K562 (cell line): ENCODE results near the gene NAT10. TPM values are rescaled to one million over a fixed set of nuclear protein-coding genes. Genes with fewer than 3 reads are reported as not detected.

Experiments used
- ATAC-seq: fragments of 200-7000 bp; cut with Tn5 transposase; 3 replicates; pipeline ENCODE4 v1.9.1; 2020; ENCODE audit warnings: moderate library complexity
- BruUV-seq: library from RNA; stranded (reverse); fragments of 400-500 nt; replicated peaks from 2 replicates; lab custom pipeline; 2021; lab: Mats Ljungman, UMichigan
- CTCF ChIA-PET: fragments of 300-600 bp; formaldehyde crosslinking; extraction: SDS; loops from one replicate; lab custom pipeline; 2021; ENCODE audit warnings: low intra/inter-chr PET ratio; lab: Yijun Ruan, JAX
- POLR2A ChIA-PET: fragments of 300-600, 350-650 bp; sonication (Branson Sonifier 250); formaldehyde crosslinking; extraction: SDS; loops from one replicate; lab custom pipeline; 2021; ENCODE audit warnings: antibody characterized with exemption, inconsistent platforms; lab: Yijun Ruan, JAX
- DNase-seq, 4 experiments: peaks; one replicate each; pipeline versions ENCODE4 v3.0.0 to v3.0.0-alpha.2; 2011 to 2018; ENCODE audit warnings: low spot score in 3 of 4, mixed read lengths in 3 of 4; ENCODE audit errors: extremely low read depth in 1 of 4
- FAIRE-seq: peaks from 2 replicates; lab custom pipeline; 2011; peaks lifted over from hg19 to GRCh38; lab: Jason Lieb, UNC
- H2AFZ ChIP-seq: 2 replicates; pipeline ENCODE4 v1.6.0; 2011; ENCODE audit warnings: low read depth, low read length, control low read depth, inconsistent platforms
- H3K27ac ChIP-seq: fragments of 200-600 bp; 3 replicates; pipeline ENCODE4 v1.8.0; 2011; ENCODE audit warnings: low read depth, mild to moderate bottlenecking, control low read depth, inconsistent platforms, low read length, moderate library complexity, mixed read lengths; ENCODE audit errors: extremely low read depth
- H3K27me3 ChIP-seq, 2 experiments: fragments of 300-600 bp in 1 of 2; 2 replicates in 1 of 2; 3 replicates in 1 of 2; pipeline versions ENCODE4 v1.6.0 to v1.8.0; 2011; ENCODE audit warnings: inconsistent platforms in 2 of 2, low read length in 2 of 2, mild to moderate bottlenecking in 1 of 2, mixed read lengths in 1 of 2, moderate library complexity in 1 of 2; ENCODE audit not compliant: control insufficient read depth in 2 of 2, insufficient read depth in 2 of 2
- H3K36me3 ChIP-seq: fragments of 300-600 bp; 3 replicates; pipeline ENCODE4 v1.8.0; 2011; ENCODE audit warnings: mild to moderate bottlenecking, low read length, inconsistent platforms; ENCODE audit not compliant: control insufficient read depth, insufficient read depth
- H3K4me1 ChIP-seq, 2 experiments: fragments of 200-600 bp in 1 of 2; replicated peaks in 1 of 2; 2 replicates in 1 of 2; 3 replicates in 1 of 2; pipeline versions ENCODE4 v1.5.1 to v1.8.0; 2011; ENCODE audit warnings: inconsistent platforms in 2 of 2, low read length in 2 of 2, mild to moderate bottlenecking in 1 of 2, mixed read lengths in 1 of 2, moderate library complexity in 1 of 2; ENCODE audit not compliant: control insufficient read depth in 2 of 2, insufficient read depth in 2 of 2
- H3K4me2 ChIP-seq: 2 replicates; pipeline ENCODE4 v1.6.1; 2011; ENCODE audit warnings: low read length, control low read depth, inconsistent platforms, mixed read lengths; ENCODE audit not compliant: insufficient read depth
- H3K4me3 ChIP-seq: fragments of 200-600 bp; sonication (generic), shearing (Covaris generic); 2 replicates; pipeline ENCODE4 v1.5.1; 2016; ENCODE audit warnings: control low read depth, inconsistent platforms
- H3K79me2 ChIP-seq: fragments of 200-600 bp; 3 replicates; pipeline ENCODE4 v1.8.0; 2011; ENCODE audit warnings: low read length, inconsistent platforms; ENCODE audit not compliant: control insufficient read depth, insufficient read depth
- H3K9ac ChIP-seq, 2 experiments: 2 replicates each; pipeline versions ENCODE4 v1.6.0 to v1.6.1; 2011; ENCODE audit warnings: low read depth in 2 of 2, low read length in 2 of 2, control low read depth in 1 of 2, inconsistent platforms in 1 of 2, mild to moderate bottlenecking in 1 of 2, mixed read lengths in 1 of 2; ENCODE audit not compliant: insufficient read depth in 1 of 2
- H3K9me1 ChIP-seq: one replicate; pipeline ENCODE4 v1.6.0; 2011; ENCODE audit warnings: inconsistent platforms, mild to moderate bottlenecking, low read length, moderate library complexity; ENCODE audit not compliant: control insufficient read depth, insufficient read depth
- H3K9me3 ChIP-seq: replicated peaks from 2 replicates; pipeline ENCODE4 v1.5.1; 2011; ENCODE audit warnings: low read depth, low read length, inconsistent platforms; ENCODE audit not compliant: control insufficient read depth, insufficient read depth
- H4K20me1 ChIP-seq: replicated peaks from 2 replicates; pipeline ENCODE4 v1.6.1; 2011; ENCODE audit warnings: low read length, inconsistent platforms, mixed read lengths; ENCODE audit not compliant: control insufficient read depth, insufficient read depth
- BRCA1 ChIP-seq, 2 experiments: fragments of 450-650 bp in 1 of 2; sonication (generic) in 1 of 2; formaldehyde crosslinking in 1 of 2; IDR thresholded peaks; 2 replicates each; pipeline versions ENCODE4 v1.5.0 to v1.6.1; 2017 to 2020; ENCODE audit warnings: mild to moderate bottlenecking in 1 of 2, missing genetic modification reagents in 1 of 2
- CCNT2 ChIP-seq: IDR thresholded peaks from 2 replicates; pipeline ENCODE4 v1.6.1; 2011; ENCODE audit warnings: borderline replicate concordance, low read depth, mild to moderate bottlenecking, moderate library complexity, mixed read lengths, low read length; ENCODE audit not compliant: insufficient read length; ENCODE audit errors: extremely low read depth
- CHD2 ChIP-seq: IDR thresholded peaks from 2 replicates; pipeline ENCODE4 v1.6.1; 2011; ENCODE audit warnings: low read depth, low read length
- EHMT2 ChIP-seq: fragments of 450-650 bp; IDR thresholded peaks from 2 replicates; pipeline ENCODE4 v1.6.1; 2018; ENCODE audit warnings: antibody characterized with exemption
- FOXP1 ChIP-seq: sonication (generic); formaldehyde crosslinking; IDR thresholded peaks from 2 replicates; pipeline ENCODE4 v1.8.0; 2022; ENCODE audit warnings: mild to moderate bottlenecking, missing genetic modification reagents
- KDM2B ChIP-seq: fragments of 250-450 bp; sonication (Bioruptor Pico); IDR thresholded peaks from 2 replicates; pipeline ENCODE4 v1.8.0; 2021; ENCODE audit warnings: mild to moderate bottlenecking, moderate library complexity
- PRPF4 ChIP-seq: fragments of 200-400 bp; formaldehyde crosslinking; IDR thresholded peaks from one replicate; pipeline ENCODE4 v1.6.1; 2017; ENCODE audit warnings: low read length, low read depth, mild to moderate bottlenecking; ENCODE audit not compliant: insufficient read depth, poor library complexity, severe bottlenecking
- PTBP1 ChIP-seq: fragments of 200-400 bp; formaldehyde crosslinking; IDR thresholded peaks from 2 replicates; pipeline ENCODE4 v1.6.1; 2017; ENCODE audit warnings: low read depth, low read length
- SAFB ChIP-seq: fragments of 200-400 bp; formaldehyde crosslinking; IDR thresholded peaks from 2 replicates; pipeline ENCODE4 v1.6.1; 2017; ENCODE audit warnings: low read depth, low read length, borderline replicate concordance
- SRF ChIP-seq, 2 experiments: fragments of 250-450, 450-650 bp in 1 of 2; sonication (Bioruptor Pico) in 1 of 2; sonication (generic) in 1 of 2; formaldehyde crosslinking; IDR thresholded peaks; 2 replicates each; pipeline versions ENCODE4 v1.5.0 to v1.5.1; 2020 to 2022; ENCODE audit warnings: mild to moderate bottlenecking in 1 of 2, missing genetic modification reagents in 1 of 2
- TAL1 ChIP-seq: fragments of 450-650 bp; IDR thresholded peaks from 2 replicates; pipeline ENCODE4 v1.6.1; 2016; ENCODE audit warnings: mild to moderate bottlenecking
- TGIF2 ChIP-seq: sonication (generic); formaldehyde crosslinking; IDR thresholded peaks from 2 replicates; pipeline ENCODE4 v1.8.1; 2022; ENCODE audit warnings: mild to moderate bottlenecking, missing genetic modification reagents, moderate library complexity
- ZFP1 ChIP-seq: fragments of 450-650 bp; formaldehyde crosslinking; IDR thresholded peaks from 2 replicates; pipeline ENCODE4 v1.4.0; 2020; ENCODE audit warnings: mild to moderate bottlenecking, mixed read lengths
- ZNF644 ChIP-seq: fragments of 200-800 bp; sonication (Bioruptor generic); IDR thresholded peaks from 2 replicates; pipeline ENCODE4 v1.6.1; 2016; ENCODE audit warnings: low read depth, missing genetic modification characterization, missing compliant biosample characterization
- ZNF717 ChIP-seq: fragments of 250-450 bp; sonication (Bioruptor Pico); IDR thresholded peaks from 2 replicates; pipeline ENCODE4 v1.5.0; 2021
- WGBS: fragments of 100-300 bp; shearing (Covaris generic); methylation state at CpG from one replicate; pipeline ENCODE4 v1.1.6; 2016; ENCODE audit warnings: low coverage, mixed read lengths; ENCODE audit not compliant: insufficient coverage; ENCODE audit errors: missing lambda C conversion rate; 5-methylcytosine and 5-hydroxymethylcytosine counted together
- in situ Hi-C: fragments of 300-500 bp; cut with MboI; formaldehyde crosslinking; loops from 4 replicates; pipeline ENCODE4 v1.15.0; 2018; ENCODE audit warnings: inconsistent platforms, mixed read lengths
- intact Hi-C: fragments of 100-400 bp; cut with micrococcal nuclease; formaldehyde crosslinking; loops from 2 replicates; pipeline ENCODE4 v1.14.2; 2022
- polyA plus RNA-seq, 8 experiments: library from polyadenylated mRNA; depleted of rRNA in 4 of 8; stranded (reverse) in 5 of 8; unstranded in 3 of 8; fragments of >200 nt; fragmentation: Nextera tagmentation in 2 of 8; fragmentation: Illumina TruSeq in 1 of 8; extraction: Ambion mirVana in 2 of 8; extraction: Trizol in 1 of 8; gene quantifications; 2 replicates each; pipeline versions ENCODE4 v1.2.1 to v1.2.3, GENCODE V29; 2011 to 2014; ENCODE audit warnings: inconsistent platforms in 1 of 8, missing spikeins in 1 of 8
- total RNA-seq, 7 experiments: library from RNA; depleted of rRNA in 6 of 7; stranded (reverse); fragments of >200 nt in 6 of 7; fragmentation: Illumina TruSeq in 2 of 7; extraction: Trizol in 2 of 7; gene quantifications; 2 replicates each; pipeline versions ENCODE4 v1.2.1 to v1.2.3, GENCODE V29; 2011 to 2021; ENCODE audit warnings: low replicate concordance in 1 of 7
- TF ChIP-seq, protein P1 (sequence below): fragments of 250-450 bp; sonication (Bioruptor Pico); IDR thresholded peaks from 2 replicates; pipeline ENCODE4 v1.8.0; 2022; ENCODE audit warnings: moderate library complexity, mild to moderate bottlenecking, inconsistent platforms
- TF ChIP-seq, protein P2 (sequence below): fragments of 450-650 bp; formaldehyde crosslinking; conservative IDR thresholded peaks from 2 replicates; pipeline ENCODE4 v1.4.0; 2022; ENCODE audit warnings: mild to moderate bottlenecking, missing genetic modification characterization
- TF ChIP-seq, protein P3 (sequence below): sonication (generic); formaldehyde crosslinking; IDR thresholded peaks from 2 replicates; pipeline ENCODE4 v1.8.0; 2022; ENCODE audit warnings: mild to moderate bottlenecking, missing genetic modification reagents

The NAT10 gene
- total and polyA plus RNA-seq, 9 of the 15 experiments (the other 6 are each of a cell fraction or from before 2014, with no cell fraction given), result 55.4 to 125 (median 86.3) TPM

DNA sequence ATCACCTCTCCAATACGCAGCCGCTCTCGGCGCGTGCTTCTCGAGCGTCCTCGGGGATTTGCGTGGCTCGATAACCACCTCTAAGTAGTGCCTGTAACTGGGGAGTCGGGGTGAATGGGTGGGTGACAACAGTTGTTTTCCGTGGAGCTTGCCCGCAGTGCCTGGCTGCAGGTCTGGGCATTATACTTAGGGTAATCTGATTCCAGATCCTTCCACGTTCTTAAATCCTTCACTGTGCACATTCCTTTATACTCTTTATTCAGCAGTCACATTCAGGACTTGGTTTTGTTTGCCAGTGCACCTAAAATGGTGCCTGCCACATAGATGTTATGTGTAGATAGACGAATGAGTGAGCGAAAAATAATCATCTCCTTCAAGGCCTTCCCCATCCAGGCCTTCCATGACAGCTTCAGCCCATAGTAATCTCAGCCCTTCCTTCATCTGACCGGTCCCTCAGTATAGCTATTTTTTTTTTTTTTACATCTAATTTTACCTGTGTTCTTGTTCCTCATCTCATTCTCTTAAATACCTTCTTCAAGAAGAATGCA lies 602 bp downstream of the NAT10 start:
- peak overlapping the region; percentile 97 for H3K4me2 ChIP-seq
- ChIA-PET CTCF (no interaction called here), POLR2A (interaction anchor here (0.6 to 2.4 kb wide), 26 partner anchors 8 to 174 kb away, joined by 3 to 14 read pairs (median 3); partner anchors contain the start of gene CAPRIN1)
- peak overlapping the region; percentile 92 to 93 for H3K9ac ChIP-seq
- FAIRE-seq (no peak), ATAC-seq (peak; percentile 54), DNase-seq (peak in 3 of 4 experiments; percentile 22 to 54 (median 52))
- no peaks in the 10 kb centered on the region for H3K9me1 ChIP-seq
- H3K36me3 ChIP-seq, result peaks cover 65% of the 10 kb centered on the region
- peak overlapping the region; percentile 96 for H2AFZ ChIP-seq
- 0% methylated on average over 17 of the region's 17 CpGs for WGBS
- no peaks in the 10 kb centered on the region for H4K20me1 ChIP-seq
- H3K27ac ChIP-seq, result peak overlapping the region; percentile 98
- no peaks in the 10 kb centered on the region for H3K9me3 ChIP-seq
- no peaks in the 10 kb centered on the region for H3K27me3 ChIP-seq
- in situ Hi-C loops (no loop called here), intact Hi-C loops (loop anchor here (2.0 kb wide), 2 partner anchors 53 to 109 kb away; no protein-coding TSS in a partner anchor)
- peaks cover 51% of the 10 kb centered on the region for H3K79me2 ChIP-seq
- TSS peak; percentile 36 for BruUV-seq
- H3K4me3 ChIP-seq, result peak overlapping the region; percentile 83
- H3K4me1 ChIP-seq, result peaks cover 0 to 6% of the 10 kb centered on the region in 2 experiments; a peak in 3 of 5 replicates
- no peak for TF ChIP-seq CCNT2
- no peak for TF ChIP-seq TGIF2 (CRISPR knock-in tag)
- TF ChIP-seq, protein P1, sequence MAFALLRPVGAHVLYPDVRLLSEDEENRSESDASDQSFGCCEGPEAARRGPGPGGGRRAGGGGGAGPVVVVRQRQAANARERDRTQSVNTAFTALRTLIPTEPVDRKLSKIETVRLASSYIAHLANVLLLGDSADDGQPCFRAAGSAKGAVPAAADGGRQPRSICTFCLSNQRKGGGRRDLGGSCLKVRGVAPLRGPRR (CRISPR knock-in tag), result no peak
- no peak for TF ChIP-seq PRPF4
- TF ChIP-seq, protein P2, sequence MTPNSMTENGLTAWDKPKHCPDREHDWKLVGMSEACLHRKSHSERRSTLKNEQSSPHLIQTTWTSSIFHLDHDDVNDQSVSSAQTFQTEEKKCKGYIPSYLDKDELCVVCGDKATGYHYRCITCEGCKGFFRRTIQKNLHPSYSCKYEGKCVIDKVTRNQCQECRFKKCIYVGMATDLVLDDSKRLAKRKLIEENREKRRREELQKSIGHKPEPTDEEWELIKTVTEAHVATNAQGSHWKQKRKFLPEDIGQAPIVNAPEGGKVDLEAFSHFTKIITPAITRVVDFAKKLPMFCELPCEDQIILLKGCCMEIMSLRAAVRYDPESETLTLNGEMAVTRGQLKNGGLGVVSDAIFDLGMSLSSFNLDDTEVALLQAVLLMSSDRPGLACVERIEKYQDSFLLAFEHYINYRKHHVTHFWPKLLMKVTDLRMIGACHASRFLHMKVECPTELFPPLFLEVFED (CRISPR knock-in tag), result no peak
- no peak for TF ChIP-seq SAFB
- TF ChIP-seq KDM2B, result no peak
- no peak for TF ChIP-seq CHD2
- no peak for TF ChIP-seq ZFP1
- no peak for TF ChIP-seq TAL1
- no peak for TF ChIP-seq FOXP1
- TF ChIP-seq PTBP1, result no peak
- 0 out of 2 replicates have a peak, but pooled peaks have one; percentile 14 for TF ChIP-seq EHMT2
- TF ChIP-seq ZNF717, result no peak
- TF ChIP-seq ZNF644 (tag), result no peak
- TF ChIP-seq BRCA1 (IDR thresholded peaks at IDR 0.05), result no peak
- TF ChIP-seq BRCA1 (CRISPR knock-in tag; IDR thresholded peaks at IDR 0.05), result no peak
- TF ChIP-seq, protein P3, sequence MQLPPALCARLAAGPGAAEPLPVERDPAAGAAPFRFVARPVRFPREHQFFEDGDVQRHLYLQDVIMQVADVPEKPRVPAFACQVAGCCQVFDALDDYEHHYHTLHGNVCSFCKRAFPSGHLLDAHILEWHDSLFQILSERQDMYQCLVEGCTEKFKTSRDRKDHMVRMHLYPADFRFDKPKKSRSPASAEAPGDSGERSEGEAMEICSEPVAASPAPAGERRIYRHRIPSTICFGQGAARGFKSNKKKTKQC (CRISPR knock-in tag), result no peak
- TF ChIP-seq SRF (CRISPR knock-in tag; IDR thresholded peaks at IDR 0.05), result no peak
